HEK293 (cell line): ENCODE results near the gene PTCHD1.

Source experiments
- CTCF ChIA-PET: fragments of 350-600 bp; formaldehyde crosslinking; extraction: SDS; loops from one replicate; lab custom pipeline; 2021; ENCODE audit warnings: antibody characterized with exemption; lab: Yijun Ruan, JAX
- POLR2A ChIA-PET: fragments of 300-600 bp; formaldehyde crosslinking; extraction: SDS; loops from one replicate; lab custom pipeline; 2020; ENCODE audit warnings: antibody characterized with exemption, inconsistent platforms; lab: Yijun Ruan, JAX
- H3K27ac ChIP-seq: fragments of 200-500 bp; sonication (Bioruptor generic); 2 replicates; pipeline ENCODE4 v1.5.1; 2014; ENCODE audit warnings: low read depth, low read length, control low read depth, inconsistent platforms; ENCODE audit errors: extremely low read depth
- H3K36me3 ChIP-seq, 2 experiments: fragments of 200-500 bp in 1 of 2; sonication (Bioruptor generic) in 1 of 2; 1 replicate in 1 of 2; 2 replicates in 1 of 2; pipeline ENCODE4 v1.5.1; 2014 to 2017; ENCODE audit warnings: inconsistent platforms in 2 of 2, low read length in 2 of 2; ENCODE audit not compliant: control insufficient read depth in 2 of 2, insufficient read depth in 1 of 2
- H3K4me1 ChIP-seq: fragments of 200-500 bp; sonication (Bioruptor generic); 2 replicates; pipeline ENCODE4 v1.5.1; 2014; ENCODE audit warnings: mild to moderate bottlenecking, low read length, inconsistent platforms; ENCODE audit not compliant: control insufficient read depth, insufficient read depth
- H3K4me3 ChIP-seq: 2 replicates; pipeline ENCODE4 v1.5.1; 2011; ENCODE audit warnings: low read depth, mild to moderate bottlenecking, control low read depth, low read length, moderate library complexity
- H3K9me3 ChIP-seq: fragments of 200-500 bp; sonication (Bioruptor generic); 2 replicates; pipeline ENCODE4 v1.5.1; 2014; ENCODE audit warnings: low read depth, low read length, inconsistent platforms; ENCODE audit not compliant: control insufficient read depth, insufficient read depth
- GFI1B ChIP-seq: fragments of 450-650 bp; formaldehyde crosslinking; IDR thresholded peaks from 2 replicates; pipeline ENCODE4 v1.5.1; 2016; ENCODE audit warnings: missing biosample characterization, missing genetic modification characterization
- GLIS1 ChIP-seq: fragments of 450-650 bp; formaldehyde crosslinking; IDR thresholded peaks from 2 replicates; pipeline ENCODE4 v1.5.1; 2016; ENCODE audit warnings: missing biosample characterization, missing genetic modification characterization
- KLF10 ChIP-seq: fragments of 450-650 bp; IDR thresholded peaks from 2 replicates; pipeline ENCODE4 v1.5.1; 2018; ENCODE audit warnings: missing biosample characterization, mild to moderate bottlenecking, missing genetic modification characterization
- KLF9 ChIP-seq: fragments of 450-650 bp; formaldehyde crosslinking; IDR thresholded peaks from 2 replicates; pipeline ENCODE4 v1.5.1; 2016; ENCODE audit warnings: missing biosample characterization, missing genetic modification characterization, low read depth
- TRIM28 ChIP-seq: IDR thresholded peaks from 2 replicates; pipeline ENCODE4 v1.6.1; 2011; ENCODE audit warnings: low read length, control low read depth, borderline replicate concordance
- ZFP3 ChIP-seq: fragments of 450-650 bp; formaldehyde crosslinking; IDR thresholded peaks from 2 replicates; pipeline ENCODE4 v1.5.1; 2016; ENCODE audit warnings: low read depth, missing biosample characterization, missing genetic modification characterization
- ZFP37 ChIP-seq: fragments of 450-650 bp; formaldehyde crosslinking; IDR thresholded peaks from 2 replicates; pipeline ENCODE4 v1.5.1; 2016; ENCODE audit warnings: missing biosample characterization, missing genetic modification characterization
- ZNF169 ChIP-seq: fragments of 450-650 bp; formaldehyde crosslinking; IDR thresholded peaks from 2 replicates; pipeline ENCODE4 v1.5.1; 2016; ENCODE audit warnings: missing biosample characterization, missing genetic modification characterization
- ZNF175 ChIP-seq: fragments of 450-650 bp; formaldehyde crosslinking; IDR thresholded peaks from 2 replicates; pipeline ENCODE4 v1.5.1; 2016; ENCODE audit warnings: missing biosample characterization, missing genetic modification characterization
- ZNF248 ChIP-seq: fragments of 450-650 bp; formaldehyde crosslinking; IDR thresholded peaks from 2 replicates; pipeline ENCODE4 v1.5.1; 2017; ENCODE audit warnings: missing biosample characterization, missing genetic modification characterization
- ZNF292 ChIP-seq: fragments of 450-650 bp; formaldehyde crosslinking; IDR thresholded peaks from 2 replicates; pipeline ENCODE4 v1.5.1; 2016; ENCODE audit warnings: low read depth, missing biosample characterization, missing genetic modification characterization, borderline replicate concordance
- ZNF555 ChIP-seq: fragments of 450-650 bp; formaldehyde crosslinking; conservative IDR thresholded peaks from 2 replicates; pipeline ENCODE4 v1.5.1; 2017; ENCODE audit warnings: missing biosample characterization, mild to moderate bottlenecking, missing genetic modification characterization, inconsistent platforms
- ZNF580 ChIP-seq: fragments of 450-650 bp; formaldehyde crosslinking; IDR thresholded peaks from 2 replicates; pipeline ENCODE4 v1.5.1; 2016; ENCODE audit warnings: missing biosample characterization, missing genetic modification characterization
- ZNF645 ChIP-seq: fragments of 450-650 bp; formaldehyde crosslinking; IDR thresholded peaks from 2 replicates; pipeline ENCODE4; 2016; ENCODE audit warnings: missing biosample characterization, missing genetic modification characterization
- ZNF677 ChIP-seq: fragments of 450-650 bp; IDR thresholded peaks from 2 replicates; pipeline ENCODE4 v1.5.0; 2018; ENCODE audit warnings: missing biosample characterization, mild to moderate bottlenecking, missing genetic modification characterization, moderate library complexity
- ZNF747 ChIP-seq: fragments of 450-650 bp; formaldehyde crosslinking; IDR thresholded peaks from 2 replicates; pipeline ENCODE4 v1.5.1; 2016; ENCODE audit warnings: missing biosample characterization, missing genetic modification characterization
- ZNF830 ChIP-seq: fragments of 450-650 bp; IDR thresholded peaks from 2 replicates; pipeline ENCODE4 v1.5.0; 2018; ENCODE audit warnings: missing biosample characterization, missing genetic modification characterization, low read depth, mild to moderate bottlenecking, moderate library complexity
- TF ChIP-seq, protein P1 (sequence below): fragments of 450-650 bp; formaldehyde crosslinking; IDR thresholded peaks from 2 replicates; pipeline ENCODE4 v1.5.1; 2017; ENCODE audit warnings: missing biosample characterization, missing genetic modification characterization
- TF ChIP-seq, protein P2 (sequence below): fragments of 450-650 bp; formaldehyde crosslinking; IDR thresholded peaks from 2 replicates; pipeline ENCODE4 v1.5.0; 2017; ENCODE audit warnings: missing biosample characterization, missing genetic modification characterization, borderline replicate concordance

Gene PTCHD1

DNA sequence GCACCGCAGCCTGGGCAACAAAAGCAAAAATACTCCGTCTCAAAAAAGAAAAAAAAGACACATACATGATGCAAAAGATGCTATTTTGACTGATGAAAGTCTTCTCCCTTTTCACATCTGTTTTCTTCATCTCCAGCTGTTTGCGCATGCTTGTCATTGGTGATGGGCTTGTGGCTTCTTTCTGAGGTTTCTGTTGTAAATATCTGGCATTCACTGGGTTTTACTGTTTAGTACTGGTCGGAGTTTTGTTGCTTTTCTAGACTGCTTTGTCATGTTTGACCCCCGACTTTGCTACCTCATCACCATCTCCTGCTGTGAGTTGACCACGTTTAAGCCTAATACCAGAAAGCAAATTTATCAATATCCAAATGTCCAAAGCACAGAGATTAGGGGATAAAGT lies 34.4 kb downstream of the PTCHD1 start:
- no peaks in the 10 kb centered on the region; the same call in 1 of the 2 replicates for H3K4me1 ChIP-seq
- H3K4me3 ChIP-seq: no peak overlapping the region
- H3K27ac ChIP-seq: no peak overlapping the region
- POLR2A ChIA-PET: no interaction called here
- H3K9me3 ChIP-seq: no peaks in the 10 kb centered on the region
- no peak for TF ChIP-seq ZNF830 (tag by site-specific recombination)
- TF ChIP-seq ZNF677 (tag by site-specific recombination): no peak
- TF ChIP-seq, protein P1, sequence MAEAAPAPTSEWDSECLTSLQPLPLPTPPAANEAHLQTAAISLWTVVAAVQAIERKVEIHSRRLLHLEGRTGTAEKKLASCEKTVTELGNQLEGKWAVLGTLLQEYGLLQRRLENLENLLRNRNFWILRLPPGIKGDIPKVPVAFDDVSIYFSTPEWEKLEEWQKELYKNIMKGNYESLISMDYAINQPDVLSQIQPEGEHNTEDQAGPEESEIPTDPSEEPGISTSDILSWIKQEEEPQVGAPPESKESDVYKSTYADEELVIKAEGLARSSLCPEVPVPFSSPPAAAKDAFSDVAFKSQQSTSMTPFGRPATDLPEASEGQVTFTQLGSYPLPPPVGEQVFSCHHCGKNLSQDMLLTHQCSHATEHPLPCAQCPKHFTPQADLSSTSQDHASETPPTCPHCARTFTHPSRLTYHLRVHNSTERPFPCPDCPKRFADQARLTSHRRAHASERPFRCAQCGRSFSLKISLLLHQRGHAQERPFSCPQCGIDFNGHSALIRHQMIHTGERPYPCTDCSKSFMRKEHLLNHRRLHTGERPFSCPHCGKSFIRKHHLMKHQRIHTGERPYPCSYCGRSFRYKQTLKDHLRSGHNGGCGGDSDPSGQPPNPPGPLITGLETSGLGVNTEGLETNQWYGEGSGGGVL (tag by site-specific recombination): no peak
- no peak for TF ChIP-seq ZNF580 (tag by site-specific recombination)
- TF ChIP-seq ZNF292 (tag by site-specific recombination): no peak
- TF ChIP-seq ZNF175: no peak
- TF ChIP-seq ZNF169 (tag by site-specific recombination): no peak
- no peak for TF ChIP-seq GLIS1 (tag by site-specific recombination)
- no peaks in the 10 kb centered on the region for H3K36me3 ChIP-seq
- CTCF ChIA-PET: no interaction called here

DNA sequence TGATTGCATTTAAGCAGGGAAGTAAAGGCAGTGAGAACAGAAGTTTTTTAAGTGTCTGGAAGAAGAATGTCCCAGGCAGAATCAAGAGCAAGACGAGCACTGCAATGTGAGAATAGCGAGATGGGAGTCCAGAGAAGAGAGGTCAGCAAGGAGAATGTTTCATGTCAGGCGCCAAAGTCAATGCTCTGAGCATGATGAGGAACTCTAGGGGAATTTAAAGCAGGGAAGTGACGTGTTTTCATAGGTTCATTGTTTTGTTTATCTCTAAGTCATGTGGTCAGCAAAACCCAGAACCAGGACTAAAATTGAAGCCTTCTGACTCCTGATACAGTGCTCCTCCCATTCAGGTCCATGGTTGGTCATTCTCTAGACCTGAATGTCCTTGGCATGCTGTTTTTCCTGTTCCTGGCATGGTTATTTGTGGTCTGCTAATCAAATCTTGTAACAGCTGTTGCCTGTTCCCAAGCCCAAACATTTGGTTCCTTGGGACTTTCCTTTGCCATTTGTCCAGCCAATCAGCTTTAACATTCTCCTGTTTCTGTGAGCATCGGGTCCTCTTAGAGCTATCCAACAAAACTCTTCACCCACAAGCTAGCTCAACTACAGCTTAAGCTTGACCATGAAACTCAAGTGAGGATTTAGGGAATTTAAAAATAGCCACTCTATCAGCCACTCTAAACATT lies 37.7 kb downstream of the PTCHD1 start:
- no peaks in the 10 kb centered on the region for H3K9me3 ChIP-seq
- no peak overlapping the region for H3K4me3 ChIP-seq
- CTCF ChIA-PET: interaction anchor here (0.7 kb wide), 1 partner anchor 9 kb away, joined by 3 read pairs; no protein-coding TSS in a partner anchor
- H3K27ac ChIP-seq: no peak overlapping the region
- no peaks in the 10 kb centered on the region for H3K36me3 ChIP-seq
- TF ChIP-seq, protein P2, sequence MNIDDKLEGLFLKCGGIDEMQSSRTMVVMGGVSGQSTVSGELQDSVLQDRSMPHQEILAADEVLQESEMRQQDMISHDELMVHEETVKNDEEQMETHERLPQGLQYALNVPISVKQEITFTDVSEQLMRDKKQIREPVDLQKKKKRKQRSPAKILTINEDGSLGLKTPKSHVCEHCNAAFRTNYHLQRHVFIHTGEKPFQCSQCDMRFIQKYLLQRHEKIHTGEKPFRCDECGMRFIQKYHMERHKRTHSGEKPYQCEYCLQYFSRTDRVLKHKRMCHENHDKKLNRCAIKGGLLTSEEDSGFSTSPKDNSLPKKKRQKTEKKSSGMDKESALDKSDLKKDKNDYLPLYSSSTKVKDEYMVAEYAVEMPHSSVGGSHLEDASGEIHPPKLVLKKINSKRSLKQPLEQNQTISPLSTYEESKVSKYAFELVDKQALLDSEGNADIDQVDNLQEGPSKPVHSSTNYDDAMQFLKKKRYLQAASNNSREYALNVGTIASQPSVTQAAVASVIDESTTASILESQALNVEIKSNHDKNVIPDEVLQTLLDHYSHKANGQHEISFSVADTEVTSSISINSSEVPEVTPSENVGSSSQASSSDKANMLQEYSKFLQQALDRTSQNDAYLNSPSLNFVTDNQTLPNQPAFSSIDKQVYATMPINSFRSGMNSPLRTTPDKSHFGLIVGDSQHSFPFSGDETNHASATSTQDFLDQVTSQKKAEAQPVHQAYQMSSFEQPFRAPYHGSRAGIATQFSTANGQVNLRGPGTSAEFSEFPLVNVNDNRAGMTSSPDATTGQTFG (tag by site-specific recombination): no peak
- TF ChIP-seq ZFP37 (tag by site-specific recombination) (no peak), ZNF555 (tag by site-specific recombination) (no peak), ZNF248 (no peak), GFI1B (tag by site-specific recombination) (no peak), ZNF645 (tag by site-specific recombination) (no peak), KLF9 (tag by site-specific recombination) (no peak), KLF10 (tag by site-specific recombination) (no peak), TRIM28 (no peak), ZFP3 (no peak), ZNF747 (tag by site-specific recombination) (no peak)
- TF ChIP-seq, protein P1 (tag by site-specific recombination): no peak
- H3K4me1 ChIP-seq: no peaks in the 10 kb centered on the region; the same call in 1 of the 2 replicates
- POLR2A ChIA-PET: no interaction called here
